Natural killer cell (primary cell): ENCODE results near the gene ABAT. TPM values are rescaled to one million over a fixed set of nuclear protein-coding genes. Genes with fewer than 3 reads are reported as not detected.

Source experiments
- ATAC-seq, 3 donors: fragments of 150-1000 bp in 2 of 3; fragments of 200-7000 bp in 1 of 3; cut with Tn5 transposase; 1 replicate in 1 of 3; 2 replicates in 2 of 3; pipeline ENCODE4 v1.10.0; 2021; ENCODE audit warnings: mild to moderate bottlenecking in 2 of 3, moderate library complexity in 2 of 3
- DNase-seq, 2 donors: peaks; one replicate each; pipeline versions ENCODE4 v3.0.0 to v3.0.0-alpha.2; 2013 to 2021; ENCODE audit warnings: mixed read lengths in 1 of 2
- H3K27ac ChIP-seq: one replicate; pipeline ENCODE4 v1.5.1; 2013; ENCODE audit warnings: mild to moderate bottlenecking, low read length
- H3K27me3 ChIP-seq: one replicate; pipeline ENCODE4 v1.6.1; 2013; ENCODE audit warnings: low read length; ENCODE audit not compliant: control insufficient read depth, insufficient read depth
- H3K36me3 ChIP-seq: one replicate; pipeline ENCODE4 v1.6.1; 2013; ENCODE audit warnings: low read length; ENCODE audit not compliant: control insufficient read depth, insufficient read depth
- H3K4me1 ChIP-seq: one replicate; pipeline ENCODE4 v1.6.1; 2013; ENCODE audit warnings: low read length; ENCODE audit not compliant: control insufficient read depth, insufficient read depth
- H3K4me3 ChIP-seq: one replicate; pipeline ENCODE4 v1.5.1; 2013; ENCODE audit warnings: low read length
- H3K9me3 ChIP-seq: one replicate; pipeline ENCODE4 v1.6.1; 2013; ENCODE audit warnings: low read length; ENCODE audit not compliant: control insufficient read depth, insufficient read depth
- H3K27ac Mint-ChIP-seq, 2 donors: one replicate each; pipeline ENCODE4 v1.8.0; 2022; ENCODE audit warnings: mild to moderate bottlenecking in 2 of 2, mixed read lengths in 2 of 2, moderate library complexity in 1 of 2
- H3K27me3 Mint-ChIP-seq, 2 donors: one replicate each; pipeline ENCODE4 v1.8.0; 2022; ENCODE audit warnings: low read depth in 2 of 2, mixed read lengths in 2 of 2
- H3K36me3 Mint-ChIP-seq: one replicate; pipeline ENCODE4 v1.8.0; 2022; ENCODE audit warnings: mixed read lengths
- H3K4me1 Mint-ChIP-seq, 2 donors: one replicate each; pipeline ENCODE4 v1.8.0; 2022; ENCODE audit warnings: mixed read lengths in 2 of 2
- H3K4me3 Mint-ChIP-seq: one replicate; pipeline ENCODE4 v1.8.0; 2022; ENCODE audit warnings: mild to moderate bottlenecking, moderate library complexity, mixed read lengths
- H3K9me3 Mint-ChIP-seq, 2 donors: one replicate each; pipeline ENCODE4 v1.8.0; 2022; ENCODE audit warnings: mixed read lengths in 2 of 2
- WGBS: methylation state at CpG from one replicate; pipeline ENCODE4 v1.1.7; 2013; ENCODE audit warnings: missing lambda C conversion rate; ENCODE audit not compliant: insufficient coverage; 5-methylcytosine and 5-hydroxymethylcytosine counted together
- intact Hi-C: fragments of 100-400 bp; cut with micrococcal nuclease; formaldehyde crosslinking; loops from one replicate; pipeline ENCODE4 v1.14.2; 2022
- total RNA-seq, 4 donors: library from RNA; stranded (reverse); fragments of 120-200 nt in 1 of 4; gene quantifications; one replicate each; pipeline versions ENCODE4 v1.2.3 to v1.2.4, GENCODE V29; 2013 to 2022
- TF ChIP-seq, protein P1 (sequence below): fragments of 200-600 bp; IDR thresholded peaks from one replicate; pipeline ENCODE4 v1.8.0; 2022; ENCODE audit warnings: antibody characterized with exemption

ABAT gene
- total RNA-seq, 3 donors from 2014 or later (not counting 1 experiment from before 2014, with no cell fraction given) = 11.0 to 13.4 (median 11.3) TPM

DNA sequence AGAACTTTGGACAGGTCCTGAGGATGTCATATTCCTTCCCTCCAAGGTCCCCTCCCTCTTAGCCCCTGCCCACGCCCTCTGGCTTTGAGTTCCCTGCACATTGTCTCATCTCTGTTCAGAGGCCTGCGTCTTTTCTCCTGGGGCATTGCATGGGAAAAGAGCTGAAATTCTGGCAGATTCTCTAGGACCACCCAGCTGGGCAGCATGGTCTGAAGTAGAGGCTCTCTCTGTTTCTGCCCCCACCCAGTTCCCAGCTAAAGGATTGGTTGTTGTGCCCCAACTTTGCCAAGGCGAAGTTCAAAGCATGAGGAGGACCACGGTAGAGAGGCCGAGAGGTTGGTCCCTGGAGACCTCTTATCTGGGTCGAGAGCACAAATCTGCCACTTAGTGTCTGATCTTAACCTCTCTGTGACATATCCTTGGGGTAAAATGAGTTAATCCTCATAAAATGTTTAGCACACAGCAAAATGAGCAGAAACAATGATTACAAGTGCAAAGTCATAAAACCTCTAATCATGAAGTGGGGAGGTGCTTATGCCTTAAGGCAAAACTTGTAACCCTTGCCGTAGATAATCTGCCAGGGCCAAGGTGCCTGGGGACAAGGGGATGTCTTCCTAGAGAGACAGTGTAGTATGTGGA, 2.4 kb downstream of the ABAT start:
- Mint-ChIP-seq H3K4me3 (peak overlapping the region; percentile 9), H3K36me3 (no peaks in the 10 kb centered on the region), H3K27me3 (no peaks in the 10 kb centered on the region), H3K9me3 (peaks cover 2 to 3% of the 10 kb centered on the region in 2 donors), H3K4me1 (peaks cover 6 to 22% of the 10 kb centered on the region in 2 donors), H3K27ac (peak overlapping the region in 1 of 2 donors; percentile 44)
- no peak overlapping the region for H3K27ac ChIP-seq
- peaks cover 20% of the 10 kb centered on the region for H3K4me1 ChIP-seq
- H3K4me3 ChIP-seq = no peak overlapping the region
- no peak for ATAC-seq
- TF ChIP-seq, protein P1, sequence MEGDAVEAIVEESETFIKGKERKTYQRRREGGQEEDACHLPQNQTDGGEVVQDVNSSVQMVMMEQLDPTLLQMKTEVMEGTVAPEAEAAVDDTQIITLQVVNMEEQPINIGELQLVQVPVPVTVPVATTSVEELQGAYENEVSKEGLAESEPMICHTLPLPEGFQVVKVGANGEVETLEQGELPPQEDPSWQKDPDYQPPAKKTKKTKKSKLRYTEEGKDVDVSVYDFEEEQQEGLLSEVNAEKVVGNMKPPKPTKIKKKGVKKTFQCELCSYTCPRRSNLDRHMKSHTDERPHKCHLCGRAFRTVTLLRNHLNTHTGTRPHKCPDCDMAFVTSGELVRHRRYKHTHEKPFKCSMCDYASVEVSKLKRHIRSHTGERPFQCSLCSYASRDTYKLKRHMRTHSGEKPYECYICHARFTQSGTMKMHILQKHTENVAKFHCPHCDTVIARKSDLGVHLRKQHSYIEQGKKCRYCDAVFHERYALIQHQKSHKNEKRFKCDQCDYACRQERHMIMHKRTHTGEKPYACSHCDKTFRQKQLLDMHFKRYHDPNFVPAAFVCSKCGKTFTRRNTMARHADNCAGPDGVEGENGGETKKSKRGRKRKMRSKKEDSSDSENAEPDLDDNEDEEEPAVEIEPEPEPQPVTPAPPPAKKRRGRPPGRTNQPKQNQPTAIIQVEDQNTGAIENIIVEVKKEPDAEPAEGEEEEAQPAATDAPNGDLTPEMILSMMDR = no peak
- WGBS = 97% methylated on average over 7 of the region's 7 CpGs
- H3K9me3 ChIP-seq = peaks cover 6% of the 10 kb centered on the region
- intact Hi-C loops = no loop called here
- H3K36me3 ChIP-seq = no peaks in the 10 kb centered on the region
- no peak for DNase-seq
- H3K27me3 ChIP-seq = no peaks in the 10 kb centered on the region

DNA sequence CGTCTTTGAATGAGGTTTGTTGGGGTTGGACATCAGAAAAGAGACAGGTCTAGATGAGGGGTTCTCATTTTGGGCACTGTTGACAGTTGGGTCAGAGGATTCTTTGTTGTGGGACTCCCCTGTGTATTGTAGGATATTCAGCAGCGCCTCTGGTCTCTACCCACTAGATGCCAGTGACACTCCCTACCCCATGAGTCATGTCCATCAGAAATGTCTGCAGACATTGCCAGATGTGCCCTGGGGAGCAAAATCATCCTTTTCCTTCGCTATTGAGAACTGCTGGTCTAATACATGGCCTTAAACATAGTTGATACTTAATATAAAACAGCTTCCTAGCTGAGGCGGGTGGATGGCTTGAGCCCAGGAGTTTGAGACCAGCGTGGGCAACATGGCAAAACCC, 3.1 kb downstream of the ABAT start:
- Mint-ChIP-seq H3K9me3 (peaks cover 2 to 3% of the 10 kb centered on the region in 2 donors), H3K4me3 (no peak overlapping the region), H3K27me3 (no peaks in the 10 kb centered on the region), H3K4me1 (peaks cover 6 to 22% of the 10 kb centered on the region in 2 donors), H3K36me3 (no peaks in the 10 kb centered on the region), H3K27ac (peak overlapping the region in 1 of 2 donors; percentile 44)
- no peak overlapping the region for H3K4me3 ChIP-seq
- TF ChIP-seq, protein P1 = no peak
- 86% methylated on average over 5 of the region's 5 CpGs for WGBS
- intact Hi-C loops = no loop called here
- DNase-seq = no peak
- no peak for ATAC-seq
- H3K9me3 ChIP-seq = peaks cover 6% of the 10 kb centered on the region
- H3K4me1 ChIP-seq = peaks cover 20% of the 10 kb centered on the region
- no peaks in the 10 kb centered on the region for H3K27me3 ChIP-seq
- no peak overlapping the region for H3K27ac ChIP-seq
- no peaks in the 10 kb centered on the region for H3K36me3 ChIP-seq

DNA sequence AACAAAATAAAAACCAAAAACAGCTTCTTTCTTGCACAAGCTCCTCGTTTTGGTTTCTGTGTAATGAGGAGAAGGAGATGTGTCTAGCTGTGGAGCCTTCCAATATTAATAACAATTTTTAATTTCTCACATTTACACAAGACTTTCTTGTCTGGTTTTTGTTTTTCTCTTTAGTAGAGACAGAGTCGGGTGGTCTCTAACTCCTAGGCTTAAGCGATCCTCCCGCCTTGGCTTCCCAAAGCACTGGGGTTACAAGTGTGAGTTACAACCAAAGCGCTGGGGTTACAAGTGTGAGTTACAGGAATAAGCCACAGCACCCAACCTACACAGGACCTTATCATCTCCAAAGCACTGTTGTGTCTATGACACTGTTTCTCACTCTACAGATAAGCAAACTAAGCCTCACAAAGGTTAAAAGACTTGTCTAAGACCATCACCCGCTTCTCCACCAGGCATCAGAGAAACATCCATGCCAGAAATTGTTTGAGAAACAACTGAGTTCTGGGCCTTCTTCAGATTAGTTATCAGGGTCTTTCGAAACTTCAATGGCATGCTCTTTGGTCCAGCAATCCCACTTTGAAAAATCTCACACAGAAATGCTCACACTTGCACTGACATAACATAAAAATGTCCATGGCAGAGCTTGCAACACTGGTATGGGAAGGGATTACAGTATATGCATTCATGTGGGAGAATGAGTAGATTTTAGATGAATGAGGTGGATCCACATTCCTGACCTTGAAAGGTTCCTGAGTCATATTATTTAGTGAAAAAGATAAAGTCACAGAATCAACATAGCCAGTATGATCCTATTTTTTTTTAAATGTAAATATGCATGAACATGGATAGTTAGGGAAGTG, 3.9 kb downstream of the ABAT start:
- peaks cover 6% of the 10 kb centered on the region for H3K9me3 ChIP-seq
- H3K27ac ChIP-seq = no peak overlapping the region
- H3K36me3 ChIP-seq = no peaks in the 10 kb centered on the region
- Mint-ChIP-seq H3K4me3 (no peak overlapping the region), H3K9me3 (peaks cover 2 to 3% of the 10 kb centered on the region in 2 donors), H3K27ac (peak overlapping the region in 1 of 2 donors; percentile 44), H3K27me3 (no peaks in the 10 kb centered on the region), H3K36me3 (no peaks in the 10 kb centered on the region), H3K4me1 (peaks cover 6 to 22% of the 10 kb centered on the region in 2 donors)
- peaks cover 20% of the 10 kb centered on the region for H3K4me1 ChIP-seq
- intact Hi-C loops = no loop called here
- no peak overlapping the region for H3K4me3 ChIP-seq
- no peaks in the 10 kb centered on the region for H3K27me3 ChIP-seq
- no peak for DNase-seq
- no peak for ATAC-seq
- TF ChIP-seq, protein P1 = no peak
- WGBS = 93% methylated on average over 6 of the region's 7 CpGs
